ENCODE results near the gene ULK4.

DNA sequence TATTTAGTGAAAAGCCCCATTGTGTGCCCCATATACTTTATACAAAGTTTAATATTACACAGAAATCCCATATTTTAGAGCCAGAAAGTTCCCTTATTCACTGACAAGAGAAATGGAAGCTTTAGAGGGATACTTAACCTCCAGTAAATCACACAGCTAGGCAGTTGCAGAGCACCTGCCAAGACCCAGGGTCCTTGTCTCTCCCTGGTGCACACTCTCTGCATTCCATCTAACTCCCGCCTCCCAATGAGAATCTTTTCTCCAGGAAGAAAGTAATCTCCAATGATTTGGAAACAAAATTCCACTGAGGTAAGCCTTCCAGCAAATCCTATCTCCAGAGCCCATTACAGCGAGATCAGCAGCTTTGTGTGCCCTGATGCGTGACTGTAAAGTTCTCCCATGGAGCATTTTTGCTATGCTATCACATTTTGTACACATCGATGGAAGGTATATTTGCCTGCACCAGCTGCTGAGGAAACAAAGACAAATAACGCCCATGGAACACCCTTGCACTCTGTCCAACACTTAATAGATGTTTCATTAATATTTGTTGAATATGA lies 41.4 kb downstream of the ULK4 start:
- TF ChIP-seq POLR2A (IDR thresholded peaks at IDR 0.05; ENCODE audit: low read depth, low read length) (no peak), POLR2AphosphoS5 (IDR thresholded peaks at IDR 0.05; ENCODE audit: low read depth, low read length) (no peak), TAF1 (IDR thresholded peaks at IDR 0.05; ENCODE audit: low read depth, low read length) (no peak), SPI1 (IDR thresholded peaks at IDR 0.05; ENCODE audit: low read depth, low read length) (no peak), PAX5 (IDR thresholded peaks at IDR 0.05; ENCODE audit: insufficient read depth, low read length, severe bottlenecking) (no peak)

Data from GM12891 (cell line).